Neural progenitor cell (in vitro differentiated cells): ENCODE data around the gene RPL10. TPM values are rescaled to one million over a fixed set of nuclear protein-coding genes. Genes with fewer than 3 reads are reported as not detected.

Experiments
- DNase-seq: peaks from one replicate; pipeline ENCODE4 v3.0.0-alpha.2; 2016; ENCODE audit warnings: low spot score
- H2AFZ ChIP-seq: fragments of 200-600 bp; sonication (generic); replicated peaks from 2 replicates; pipeline ENCODE4 v1.6.1; 2016; ENCODE audit warnings: antibody characterized with exemption
- H3F3A ChIP-seq: fragments of 200-600 bp; sonication (generic); 2 replicates; pipeline ENCODE4 v1.6.1; 2016; ENCODE audit warnings: antibody characterized with exemption, low read depth
- H3K27ac ChIP-seq: fragments of 200-600 bp; sonication (generic); 2 replicates; pipeline ENCODE4 v1.5.1; 2016; ENCODE audit warnings: mild to moderate bottlenecking
- H3K27me3 ChIP-seq: fragments of 200-600 bp; sonication (generic); 2 replicates; pipeline ENCODE4 v1.6.1; 2016; ENCODE audit warnings: mild to moderate bottlenecking, moderate library complexity
- H3K36me3 ChIP-seq: fragments of 200-600 bp; sonication (generic); 2 replicates; pipeline ENCODE4 v1.5.1; 2016
- H3K4me1 ChIP-seq: fragments of 200-600 bp; sonication (generic); 2 replicates; pipeline ENCODE4 v1.6.1; 2016; ENCODE audit warnings: mixed run types
- H3K4me2 ChIP-seq: fragments of 200-600 bp; sonication (generic); 2 replicates; pipeline ENCODE4 v1.6.1; 2016
- H3K4me3 ChIP-seq: fragments of 200-600 bp; sonication (generic); 2 replicates; pipeline ENCODE4 v1.5.1; 2016
- H3K79me2 ChIP-seq: fragments of 200-600 bp; sonication (generic); 2 replicates; pipeline ENCODE4 v1.6.1; 2016; ENCODE audit warnings: low read depth
- H3K9ac ChIP-seq: fragments of 200-600 bp; sonication (generic); 2 replicates; pipeline ENCODE4 v1.6.1; 2016
- H3K9me3 ChIP-seq: fragments of 200-600 bp; sonication (generic); 2 replicates; pipeline ENCODE4 v1.5.1; 2016; ENCODE audit warnings: low read depth
- H4K20me1 ChIP-seq: fragments of 200-600 bp; sonication (generic); 2 replicates; pipeline ENCODE4 v1.6.1; 2016; ENCODE audit warnings: low read depth
- H3K27ac Mint-ChIP-seq: 3 replicates; pipeline ENCODE4 v1.8.0; 2021; ENCODE audit warnings: mixed read lengths
- H3K27me3 Mint-ChIP-seq: 2 replicates; pipeline ENCODE4 v1.8.0; 2022; ENCODE audit warnings: low read depth, mild to moderate bottlenecking, inconsistent platforms, moderate library complexity, mixed read lengths; ENCODE audit not compliant: insufficient read depth
- H3K36me3 Mint-ChIP-seq: 3 replicates; pipeline ENCODE4 v1.8.0; 2021; ENCODE audit warnings: mixed read lengths
- H3K4me1 Mint-ChIP-seq: 3 replicates; pipeline ENCODE4 v1.8.0; 2021; ENCODE audit warnings: mixed read lengths
- H3K4me3 Mint-ChIP-seq: 3 replicates; pipeline ENCODE4 v1.8.0; 2021; ENCODE audit warnings: mild to moderate bottlenecking, moderate library complexity, mixed read lengths
- H3K9me3 Mint-ChIP-seq: 3 replicates; pipeline ENCODE4 v1.8.0; 2020; ENCODE audit warnings: mixed read lengths
- EZH2 ChIP-seq: fragments of 200-600 bp; sonication (generic); IDR thresholded peaks from 2 replicates; pipeline ENCODE4 v1.6.1; 2017; ENCODE audit warnings: antibody characterized with exemption, mild to moderate bottlenecking, moderate library complexity
- EZH2phosphoT487 ChIP-seq: fragments of 200-600 bp; sonication (generic); IDR thresholded peaks from 2 replicates; pipeline ENCODE4 v1.6.1; 2017; ENCODE audit warnings: antibody characterized with exemption
- total RNA-seq: library from RNA; depleted of rRNA; stranded (reverse); fragments of >200 nt; gene quantifications from 2 replicates; pipeline ENCODE4 v1.2.3, GENCODE V29; 2015; ENCODE audit warnings: low replicate concordance
- TF ChIP-seq, protein P1 (sequence below): fragments of 200-600 bp; sonication (generic); IDR thresholded peaks from 2 replicates; pipeline ENCODE4 v1.5.1; 2017; ENCODE audit warnings: antibody characterized with exemption, mild to moderate bottlenecking

The RPL10 gene
- total RNA-seq, 1 donor from 2014 or later = 4,507 TPM

GRCh38 chrX:154436374-154436982 lies 38.3 kb downstream of the RPL10 start:
- peaks cover 33% of the 10 kb centered on the region for H4K20me1 ChIP-seq
- DNase-seq = peak; percentile 80
- peak overlapping the region; percentile 71 for H3K4me3 ChIP-seq
- peak overlapping the region; percentile 86 for H3K4me2 ChIP-seq
- no peaks in the 10 kb centered on the region for H3K27me3 ChIP-seq
- H3K9me3 Mint-ChIP-seq = peaks cover 28% of the 10 kb centered on the region
- peaks cover 36% of the 10 kb centered on the region for H3K79me2 ChIP-seq
- H3K27ac Mint-ChIP-seq = peak overlapping the region; percentile 97
- H3K9ac ChIP-seq = peak overlapping the region; percentile 75
- H2AFZ ChIP-seq = no peak overlapping the region
- peaks cover 6% of the 10 kb centered on the region for H3K36me3 Mint-ChIP-seq
- H3K4me3 Mint-ChIP-seq = peak overlapping the region; percentile 87
- H3K27ac ChIP-seq = peak overlapping the region; percentile 98
- no peaks in the 10 kb centered on the region for H3K9me3 ChIP-seq
- H3K36me3 ChIP-seq = no peaks in the 10 kb centered on the region
- peaks cover 16% of the 10 kb centered on the region for H3K27me3 Mint-ChIP-seq
- H3K4me1 ChIP-seq = no peaks in the 10 kb centered on the region
- H3F3A ChIP-seq = peaks cover 8% of the 10 kb centered on the region
- TF ChIP-seq, protein P1, sequence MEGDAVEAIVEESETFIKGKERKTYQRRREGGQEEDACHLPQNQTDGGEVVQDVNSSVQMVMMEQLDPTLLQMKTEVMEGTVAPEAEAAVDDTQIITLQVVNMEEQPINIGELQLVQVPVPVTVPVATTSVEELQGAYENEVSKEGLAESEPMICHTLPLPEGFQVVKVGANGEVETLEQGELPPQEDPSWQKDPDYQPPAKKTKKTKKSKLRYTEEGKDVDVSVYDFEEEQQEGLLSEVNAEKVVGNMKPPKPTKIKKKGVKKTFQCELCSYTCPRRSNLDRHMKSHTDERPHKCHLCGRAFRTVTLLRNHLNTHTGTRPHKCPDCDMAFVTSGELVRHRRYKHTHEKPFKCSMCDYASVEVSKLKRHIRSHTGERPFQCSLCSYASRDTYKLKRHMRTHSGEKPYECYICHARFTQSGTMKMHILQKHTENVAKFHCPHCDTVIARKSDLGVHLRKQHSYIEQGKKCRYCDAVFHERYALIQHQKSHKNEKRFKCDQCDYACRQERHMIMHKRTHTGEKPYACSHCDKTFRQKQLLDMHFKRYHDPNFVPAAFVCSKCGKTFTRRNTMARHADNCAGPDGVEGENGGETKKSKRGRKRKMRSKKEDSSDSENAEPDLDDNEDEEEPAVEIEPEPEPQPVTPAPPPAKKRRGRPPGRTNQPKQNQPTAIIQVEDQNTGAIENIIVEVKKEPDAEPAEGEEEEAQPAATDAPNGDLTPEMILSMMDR = no peak
- TF ChIP-seq EZH2phosphoT487 (no peak), EZH2 (no peak)
- peaks cover 10% of the 10 kb centered on the region for H3K4me1 Mint-ChIP-seq

GRCh38 chrX:154436983-154437752 lies 39.0 kb downstream of the RPL10 start, which contains the start of gene GDI1:
GDI1 (plus strand) TSS chrX:154437154; CDS start chrX:154437255, 101 bp downstream.
- peaks cover 16% of the 10 kb centered on the region for H3K27me3 Mint-ChIP-seq
- Histone ChIP-seq H3K79me2 (peaks cover 36% of the 10 kb centered on the region), H3K4me3 (peak within 1 kb of the TSS; percentile 71), H3K27me3 (no peaks in the 10 kb centered on the region), H3K9me3 (no peaks in the 10 kb centered on the region), H4K20me1 (peaks cover 33% of the 10 kb centered on the region), H3K27ac (peak within 1 kb of the TSS; percentile 98), H3K9ac (peak within 1 kb of the TSS; percentile 75), H3K36me3 (no peaks in the 10 kb centered on the region), H3F3A (peaks cover 8% of the 10 kb centered on the region), H3K4me2 (peak within 1 kb of the TSS; percentile 86), H2AFZ (no peak within 1 kb of the TSS), H3K4me1 (no peaks in the 10 kb centered on the region)
- H3K36me3 Mint-ChIP-seq = peaks cover 6% of the 10 kb centered on the region
- H3K9me3 Mint-ChIP-seq = peaks cover 29% of the 10 kb centered on the region
- H3K4me3 Mint-ChIP-seq = peak within 1 kb of the TSS; percentile 92
- peak within 1 kb of the TSS; percentile 99 for H3K27ac Mint-ChIP-seq
- peak; percentile 69 for DNase-seq
- peaks cover 10% of the 10 kb centered on the region for H3K4me1 Mint-ChIP-seq
- TF ChIP-seq, protein P1 = no peak
- TF ChIP-seq EZH2phosphoT487 = no peak
- TF ChIP-seq EZH2 = no peak

DNA sequence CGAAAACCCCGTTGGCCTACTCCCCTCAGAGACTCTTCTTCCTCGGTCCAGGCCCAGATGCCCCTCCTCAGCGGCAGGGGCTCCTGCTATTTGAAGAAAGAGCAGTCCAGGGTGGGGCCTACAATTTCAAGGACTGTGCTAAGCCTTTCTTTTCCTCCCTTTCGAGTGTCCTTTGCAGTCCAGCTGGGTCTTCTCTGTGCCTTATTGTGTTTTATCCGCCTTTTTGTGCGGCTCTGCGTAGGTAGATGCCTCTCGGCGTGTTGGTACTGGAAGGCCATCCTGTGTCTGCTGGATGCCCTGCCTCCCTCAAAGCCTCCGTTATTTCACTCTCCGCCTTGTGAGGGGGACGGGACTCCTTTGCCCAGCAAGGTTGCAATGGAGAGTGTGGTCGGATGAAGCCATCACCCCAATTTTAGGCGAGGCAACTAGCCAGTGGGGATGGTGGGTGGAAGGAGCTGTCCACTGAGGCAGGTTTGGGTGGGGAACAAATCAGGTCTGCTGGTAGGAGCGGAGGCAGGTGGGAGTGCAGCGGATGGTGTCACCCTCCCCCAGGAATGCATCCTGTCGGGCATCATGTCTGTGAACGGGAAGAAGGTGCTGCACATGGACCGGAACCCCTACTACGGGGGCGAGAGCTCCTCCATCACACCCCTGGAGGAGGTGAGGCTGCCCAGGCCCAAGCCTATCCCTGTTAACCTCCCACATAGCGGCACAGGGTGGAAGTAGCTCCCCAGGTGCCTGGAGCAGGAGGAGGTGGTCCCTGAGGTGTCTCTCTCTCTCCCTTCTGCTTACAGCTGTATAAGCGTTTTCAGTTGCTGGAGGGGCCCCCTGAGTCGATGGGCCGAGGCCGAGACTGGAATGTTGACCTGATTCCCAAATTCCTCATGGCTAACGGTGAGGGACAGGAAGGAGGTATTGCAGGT lies 40.1 kb downstream of the RPL10 start:
- DNase-seq = no peak
- peaks cover 39% of the 10 kb centered on the region for H4K20me1 ChIP-seq
- peak overlapping the region; percentile 92 for H3K4me3 Mint-ChIP-seq
- H3K9ac ChIP-seq = no peak overlapping the region
- TF ChIP-seq, protein P1 = no peak
- TF ChIP-seq EZH2phosphoT487 (no peak), EZH2 (no peak)
- peak overlapping the region; percentile 99 for H3K27ac Mint-ChIP-seq
- peaks cover 27% of the 10 kb centered on the region for H3K9me3 Mint-ChIP-seq
- no peak overlapping the region for H2AFZ ChIP-seq
- no peaks in the 10 kb centered on the region for H3K36me3 ChIP-seq
- peaks cover 6% of the 10 kb centered on the region for H3K36me3 Mint-ChIP-seq
- peaks cover 16% of the 10 kb centered on the region for H3K27me3 Mint-ChIP-seq
- H3K9me3 ChIP-seq = no peaks in the 10 kb centered on the region
- H3F3A ChIP-seq = peaks cover 15% of the 10 kb centered on the region
- H3K79me2 ChIP-seq = peaks cover 36% of the 10 kb centered on the region
- peak overlapping the region; percentile 71 for H3K4me3 ChIP-seq
- peaks cover 12% of the 10 kb centered on the region for H3K4me1 Mint-ChIP-seq
- H3K27ac ChIP-seq = no peak overlapping the region
- H3K4me1 ChIP-seq = no peaks in the 10 kb centered on the region
- peak overlapping the region; percentile 86 for H3K4me2 ChIP-seq
- H3K27me3 ChIP-seq = no peaks in the 10 kb centered on the region
